Right lobe of liver (tissue), 6 donors: Measurements from ENCODE around the gene ADNP. TPM values are rescaled to one million over a fixed set of nuclear protein-coding genes. Genes with fewer than 3 reads are reported as not detected.

ENCODE experiments used
- ATAC-seq, 4 donors: fragments of 200-7000 bp; cut with Tn5 transposase; one replicate each; pipeline ENCODE4 v1.9.1; 2020; ENCODE audit warnings: mild to moderate bottlenecking in 4 of 4, moderate library complexity in 4 of 4
- DNase-seq, 3 donors: peaks; one replicate each; pipeline ENCODE4 v3.0.0-alpha.2; 2020
- H3K27ac ChIP-seq, 3 donors: fragments of 200-600 bp; one replicate each; pipeline ENCODE4 v1.8.0; 2022
- H3K27me3 ChIP-seq, 2 donors: fragments of 200-600 bp; one replicate each; pipeline ENCODE4 v1.8.0; 2022
- H3K36me3 ChIP-seq, 4 donors: fragments of 200-600 bp; sonication (generic) in 1 of 4; one replicate each; pipeline versions ENCODE4 v1.5.1 to v1.8.0; 2017 to 2022; ENCODE audit warnings: control low read depth in 1 of 4
- H3K4me1 ChIP-seq, 4 donors: fragments of 200-600 bp; sonication (generic) in 1 of 4; one replicate each; pipeline versions ENCODE4 v1.5.1 to v1.8.0; 2017 to 2022; ENCODE audit warnings: control low read depth in 1 of 4
- H3K4me3 ChIP-seq, 3 donors: fragments of 200-600 bp; one replicate each; pipeline ENCODE4 v1.8.0; 2022
- H3K9me3 ChIP-seq, 4 donors: fragments of 200-600 bp; sonication (generic) in 1 of 4; one replicate each; pipeline versions ENCODE4 v1.5.1 to v1.8.0; 2017 to 2022; ENCODE audit warnings: control low read depth in 1 of 4
- CTCF ChIP-seq, 4 donors: fragments of 200-600 bp in 3 of 4; fragments of 450-650 bp in 1 of 4; IDR thresholded peaks; one replicate each; pipeline versions ENCODE4 v1.5.1 to v1.8.0; 2016 to 2022; ENCODE audit warnings: antibody characterized with exemption in 4 of 4, mild to moderate bottlenecking in 2 of 4
- POLR2A ChIP-seq: fragments of 450-650 bp; IDR thresholded peaks from one replicate; pipeline ENCODE4 v1.6.1; 2017; ENCODE audit warnings: antibody characterized with exemption, mild to moderate bottlenecking
- WGBS: methylation state at CpG from one replicate; pipeline ENCODE4 v1.1.6; 2018; ENCODE audit warnings: low coverage, low lambda C conversion rate; ENCODE audit not compliant: insufficient coverage; ENCODE audit errors: missing lambda C conversion rate; 5-methylcytosine and 5-hydroxymethylcytosine counted together
- intact Hi-C, 2 donors: fragments of 100-400 bp; cut with DNase I; formaldehyde crosslinking; loops; one replicate each; pipeline versions ENCODE4 v1.11.2 to v1.14.1; 2022
- total RNA-seq, 6 experiments: library from RNA; depleted of rRNA in 2 of 6; stranded (reverse); fragments of >200 nt in 2 of 6; fragmentation: NEBNext Ultra II Directional in 3 of 6; extraction: Animal tissue kit (Norgen Biotek cat#: 25700) in 3 of 6; gene quantifications; one replicate each; pipeline versions ENCODE4 v1.1.0 to v1.2.4, GENCODE V29; 2016 to 2023
- donor health status: DM: no; HTN: yes; CAD: no.
- donor health status: DM: no; HTN: no; CAD: no.
- donor health status: DM: no; HTN: no; CAD: no.
- donor health status: DM: no; HTN: yes; CAD: no.
- donor health status: DM: no; HTN: yes; CAD: no.

Gene ADNP
- total RNA-seq, 6 experiments from 2014 or later: 19.8 to 25.9 (median 23.1) TPM

- TF ChIP-seq POLR2A (no peak), CTCF (IDR thresholded peaks at IDR 0.05) (no peak)
- no peak for DNase-seq
- no peak overlapping the region for H3K27ac ChIP-seq
- H3K4me1 ChIP-seq: peaks cover 0 to 13% (median 3%) of the 10 kb centered on the region in 4 donors
- no peaks in the 10 kb centered on the region for H3K27me3 ChIP-seq
- H3K36me3 ChIP-seq: no peaks in the 10 kb centered on the region
- intact Hi-C loops: no loop called here
- no peaks in the 10 kb centered on the region for H3K9me3 ChIP-seq
- WGBS: 67% methylated on average over 1 of the region's 13 CpGs
- ATAC-seq: no peak
- no peak overlapping the region for H3K4me3 ChIP-seq
These were observed 80.4 kb downstream of the ADNP start for GRCh38 chr20:50850721-50851286.

DNA sequence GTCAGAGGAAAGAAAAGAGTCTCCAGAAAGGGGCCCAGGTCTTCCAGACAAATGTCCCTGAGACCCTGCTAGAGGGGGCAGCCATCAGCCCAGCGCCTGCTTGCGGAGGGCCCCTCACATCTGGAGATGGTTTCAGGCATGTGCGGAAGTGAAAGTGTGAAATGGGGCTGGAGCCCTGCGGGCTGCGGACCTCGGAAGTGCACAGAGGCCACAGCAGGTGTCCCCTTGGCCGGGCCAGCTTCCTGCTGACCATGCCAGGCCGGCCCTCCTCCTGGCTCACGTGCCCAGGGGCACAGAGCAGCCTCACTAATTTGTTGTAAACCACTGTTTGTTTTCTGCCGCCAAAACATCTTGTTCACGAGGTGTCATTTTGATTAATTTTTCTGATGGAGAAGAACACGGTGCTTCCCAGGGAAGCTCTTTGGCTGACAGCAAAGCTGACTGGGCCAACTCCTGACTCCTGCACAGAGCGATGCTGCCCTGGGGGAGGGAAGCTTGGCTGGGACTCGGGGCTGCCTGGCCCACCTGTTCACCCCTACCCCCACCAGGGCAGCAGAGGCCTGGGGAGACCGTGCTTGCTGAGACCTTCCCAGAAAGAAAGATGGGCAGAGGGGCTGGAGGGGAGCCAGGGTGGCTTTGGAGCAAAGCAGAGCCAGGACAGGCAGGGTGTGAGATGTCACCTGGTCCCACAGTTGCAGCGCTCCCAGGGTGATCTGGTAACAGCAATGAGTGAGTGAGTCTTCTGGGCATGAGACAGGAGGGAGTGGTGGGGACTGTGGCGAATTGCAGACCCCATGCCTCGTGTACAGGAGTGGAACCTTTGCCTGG is 82.2 kb downstream of the ADNP start:
- intact Hi-C loops: no loop called here
- peak; percentile 89 to 94 (median 93) for ATAC-seq
- H3K27me3 ChIP-seq: no peaks in the 10 kb centered on the region
- peak overlapping the region in 2 of 3 donors; percentile 31 to 40 for H3K4me3 ChIP-seq
- TF ChIP-seq CTCF (IDR thresholded peaks at IDR 0.05) (no peak), POLR2A (no peak)
- H3K4me1 ChIP-seq: peaks cover 0 to 8% (median 0%) of the 10 kb centered on the region in 4 donors
- H3K9me3 ChIP-seq: no peaks in the 10 kb centered on the region
- 40% methylated on average over 7 of the region's 18 CpGs for WGBS
- peak; percentile 71 to 80 (median 74) for DNase-seq
- peak overlapping the region in 2 of 3 donors; percentile 33 to 43 for H3K27ac ChIP-seq
- no peaks in the 10 kb centered on the region for H3K36me3 ChIP-seq

DNA sequence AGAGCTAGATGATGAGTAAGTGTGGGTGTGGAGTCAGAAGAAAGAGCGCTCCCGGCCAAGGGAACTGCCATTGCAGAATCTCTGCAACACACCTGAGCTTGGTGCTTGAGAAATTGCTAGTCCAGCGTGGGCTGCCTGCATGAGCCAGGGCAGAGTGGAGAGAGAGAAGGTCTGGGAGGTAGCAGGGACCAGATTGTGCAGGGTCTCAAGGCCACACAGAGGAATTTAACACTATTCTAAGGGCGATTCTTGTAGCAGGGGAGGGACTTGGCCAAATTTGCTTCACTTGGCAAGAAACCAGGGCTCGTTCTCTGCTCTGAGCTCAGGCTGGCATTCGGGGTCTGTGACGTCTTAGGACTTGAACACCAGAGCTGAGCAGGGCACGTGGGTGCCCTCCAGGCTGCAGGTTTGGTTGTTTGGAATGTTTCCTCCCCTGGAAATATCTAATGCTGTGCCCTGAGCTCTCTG is 82.9 kb downstream of the ADNP start:
- Histone ChIP-seq H3K4me3 (peak overlapping the region in 2 of 3 donors; percentile 31 to 40), H3K36me3 (no peaks in the 10 kb centered on the region), H3K4me1 (peaks cover 0 to 8% (median 0%) of the 10 kb centered on the region in 4 donors), H3K9me3 (no peaks in the 10 kb centered on the region), H3K27me3 (no peaks in the 10 kb centered on the region), H3K27ac (peak overlapping the region in 2 of 3 donors; percentile 33 to 43)
- intact Hi-C loops: no loop called here
- DNase-seq (peak in 2 of 3 donors; percentile 33 to 60), ATAC-seq (peak; percentile 48 to 63 (median 59))
- 30% methylated on average over 8 of the region's 8 CpGs for WGBS
- no peak for TF ChIP-seq CTCF (IDR thresholded peaks at IDR 0.05)
- TF ChIP-seq POLR2A: no peak

DNA sequence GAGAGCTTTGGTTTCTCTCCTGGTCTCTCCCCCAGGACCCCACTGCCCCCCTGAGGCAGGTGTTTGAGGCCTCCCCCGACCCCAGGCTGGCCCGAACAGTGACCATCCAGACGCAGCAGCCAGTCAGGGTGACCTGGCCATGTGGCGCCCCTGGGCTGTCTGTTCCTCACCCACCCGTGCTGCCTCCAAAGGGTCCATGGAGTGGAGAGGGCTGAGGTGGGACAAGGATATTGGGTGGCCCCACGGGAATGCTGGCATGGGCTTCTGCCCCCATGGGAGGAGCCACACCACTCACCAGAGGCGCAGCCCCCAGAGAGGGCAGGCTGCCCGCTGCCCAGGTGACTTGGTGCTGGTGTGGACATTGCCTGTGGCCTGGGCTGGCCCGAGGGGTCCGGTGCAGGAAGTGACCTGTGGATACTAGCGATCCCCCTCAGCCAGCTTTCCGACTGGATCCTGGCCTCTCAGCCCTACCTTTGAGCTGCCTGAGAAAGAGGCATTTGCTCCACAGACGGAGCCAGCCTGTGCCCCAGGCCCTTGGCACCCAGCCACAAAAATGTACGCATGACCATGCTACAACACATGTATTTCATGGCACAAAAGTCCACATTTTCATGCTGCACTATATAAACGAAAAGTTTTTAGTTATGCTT is 85.5 kb downstream of the ADNP start:
- Histone ChIP-seq H3K4me1 (peaks cover 0 to 8% (median 0%) of the 10 kb centered on the region in 4 donors), H3K27me3 (no peaks in the 10 kb centered on the region), H3K27ac (no peak overlapping the region), H3K36me3 (no peaks in the 10 kb centered on the region), H3K4me3 (no peak overlapping the region), H3K9me3 (no peaks in the 10 kb centered on the region)
- TF ChIP-seq POLR2A (no peak), CTCF (IDR thresholded peaks at IDR 0.05) (no peak)
- WGBS: 71% methylated on average over 3 of the region's 15 CpGs
- no peak for DNase-seq
- intact Hi-C loops: no loop called here
- no peak for ATAC-seq
